NB4 (cell line): ENCODE data around the gene ZNF239.
"Not testable (repeated sequence)": the region's sequence is repeated elsewhere in the genome, so short reads cannot be mapped to it uniquely, and the experiment has no call there.

ENCODE experiments used
- DNase-seq: peaks from one replicate; pipeline ENCODE4 v3.0.0; 2010; ENCODE audit warnings: low read depth
- H3K4me3 ChIP-seq: one replicate; pipeline ENCODE4 v1.5.1; 2011; ENCODE audit warnings: mild to moderate bottlenecking, low read depth, low read length, moderate library complexity
- MYC ChIP-seq: IDR thresholded peaks from 2 replicates; pipeline ENCODE4 v1.6.1; 2011; ENCODE audit warnings: low read depth, low read length
- POLR2A ChIP-seq: IDR thresholded peaks from 2 replicates; pipeline ENCODE4 v1.6.1; 2011; ENCODE audit warnings: mild to moderate bottlenecking; ENCODE audit not compliant: insufficient read length; ENCODE audit errors: extremely low read depth
- TF ChIP-seq, protein P1 (sequence below): IDR thresholded peaks from 2 replicates; pipeline ENCODE4 v1.6.1; 2011; ENCODE audit warnings: low read depth, low read length
- TF ChIP-seq, protein P2 (sequence below): IDR thresholded peaks from one replicate; pipeline ENCODE4 v1.5.1; 2012; ENCODE audit warnings: low read depth, low read length

Gene ZNF239

GRCh38 chr10:43596546-43596945, 22.1 kb upstream of the ZNF239 start:
- no peak overlapping the region for H3K4me3 ChIP-seq
- peak; percentile 35 for DNase-seq
- no peak for TF ChIP-seq MYC
- TF ChIP-seq POLR2A: no peak
- TF ChIP-seq, protein P1, sequence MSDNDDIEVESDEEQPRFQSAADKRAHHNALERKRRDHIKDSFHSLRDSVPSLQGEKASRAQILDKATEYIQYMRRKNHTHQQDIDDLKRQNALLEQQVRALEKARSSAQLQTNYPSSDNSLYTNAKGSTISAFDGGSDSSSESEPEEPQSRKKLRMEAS: no peak

DNA sequence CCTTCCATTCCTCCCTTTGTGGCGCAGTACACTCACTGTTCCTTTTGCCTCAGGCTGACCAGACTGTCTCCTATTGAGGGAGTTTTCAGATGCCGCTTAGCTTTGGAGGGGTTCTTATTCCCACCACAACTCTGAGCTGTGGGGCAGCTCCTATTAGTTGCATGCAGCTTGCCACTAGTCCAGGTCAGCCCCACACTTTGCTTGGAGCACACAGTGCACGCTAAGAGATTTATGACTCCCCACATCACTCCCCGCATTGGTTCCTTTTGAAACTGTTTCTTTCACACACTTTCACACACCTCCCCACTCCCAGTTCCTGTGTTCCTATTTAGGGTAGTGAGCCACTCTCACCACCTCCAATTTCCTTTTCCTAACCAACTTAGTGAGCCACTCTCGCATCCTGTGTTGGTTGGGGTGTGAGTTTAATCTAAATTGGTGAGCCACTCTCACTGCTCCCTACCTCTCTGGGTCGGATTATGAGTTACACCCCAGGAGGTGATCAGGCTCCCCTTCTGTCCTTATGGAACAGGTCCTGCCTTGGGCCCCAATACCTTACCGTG, 21.4 kb upstream of the ZNF239 start:
- no peak for DNase-seq
- no peak overlapping the region for H3K4me3 ChIP-seq

DNA sequence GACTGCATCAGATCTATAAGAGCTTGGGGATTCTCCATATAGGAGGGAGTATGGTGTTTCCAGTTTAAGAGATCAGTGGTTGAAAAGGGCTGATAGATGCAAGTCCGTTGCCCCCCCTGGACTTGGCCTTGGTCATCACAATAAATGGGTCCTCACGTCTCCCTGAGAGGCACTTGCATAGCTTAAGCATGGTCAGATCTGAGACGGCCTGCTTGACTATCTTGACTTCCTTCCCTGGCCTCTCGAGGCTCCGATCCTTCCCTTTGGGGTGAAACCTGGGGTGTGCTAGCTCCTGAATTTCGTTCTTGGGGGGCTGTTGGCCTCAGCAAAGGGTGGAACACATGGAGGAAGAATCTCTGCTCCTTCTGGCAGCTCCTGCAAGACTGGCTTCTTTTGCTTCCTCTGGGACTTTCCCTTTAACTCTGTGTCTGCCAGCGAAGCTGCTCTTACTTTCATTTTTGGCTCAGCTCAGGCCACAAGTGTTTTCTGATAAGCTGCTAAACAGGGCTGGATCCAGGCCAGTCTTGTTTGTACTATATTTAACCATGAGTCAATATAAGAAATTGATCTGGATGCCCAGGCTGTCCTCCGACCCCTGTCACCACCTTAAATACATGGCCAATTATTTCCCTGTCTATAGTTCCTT, 20.7 kb upstream of the ZNF239 start:
- no peak for DNase-seq

More for the DNA sequence above, 21.4 kb upstream of the ZNF239 start:
- TF ChIP-seq POLR2A (no peak), MYC (no peak)
- TF ChIP-seq, protein P1: no peak
- TF ChIP-seq, protein P2, sequence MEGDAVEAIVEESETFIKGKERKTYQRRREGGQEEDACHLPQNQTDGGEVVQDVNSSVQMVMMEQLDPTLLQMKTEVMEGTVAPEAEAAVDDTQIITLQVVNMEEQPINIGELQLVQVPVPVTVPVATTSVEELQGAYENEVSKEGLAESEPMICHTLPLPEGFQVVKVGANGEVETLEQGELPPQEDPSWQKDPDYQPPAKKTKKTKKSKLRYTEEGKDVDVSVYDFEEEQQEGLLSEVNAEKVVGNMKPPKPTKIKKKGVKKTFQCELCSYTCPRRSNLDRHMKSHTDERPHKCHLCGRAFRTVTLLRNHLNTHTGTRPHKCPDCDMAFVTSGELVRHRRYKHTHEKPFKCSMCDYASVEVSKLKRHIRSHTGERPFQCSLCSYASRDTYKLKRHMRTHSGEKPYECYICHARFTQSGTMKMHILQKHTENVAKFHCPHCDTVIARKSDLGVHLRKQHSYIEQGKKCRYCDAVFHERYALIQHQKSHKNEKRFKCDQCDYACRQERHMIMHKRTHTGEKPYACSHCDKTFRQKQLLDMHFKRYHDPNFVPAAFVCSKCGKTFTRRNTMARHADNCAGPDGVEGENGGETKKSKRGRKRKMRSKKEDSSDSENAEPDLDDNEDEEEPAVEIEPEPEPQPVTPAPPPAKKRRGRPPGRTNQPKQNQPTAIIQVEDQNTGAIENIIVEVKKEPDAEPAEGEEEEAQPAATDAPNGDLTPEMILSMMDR: no peak

DNA sequence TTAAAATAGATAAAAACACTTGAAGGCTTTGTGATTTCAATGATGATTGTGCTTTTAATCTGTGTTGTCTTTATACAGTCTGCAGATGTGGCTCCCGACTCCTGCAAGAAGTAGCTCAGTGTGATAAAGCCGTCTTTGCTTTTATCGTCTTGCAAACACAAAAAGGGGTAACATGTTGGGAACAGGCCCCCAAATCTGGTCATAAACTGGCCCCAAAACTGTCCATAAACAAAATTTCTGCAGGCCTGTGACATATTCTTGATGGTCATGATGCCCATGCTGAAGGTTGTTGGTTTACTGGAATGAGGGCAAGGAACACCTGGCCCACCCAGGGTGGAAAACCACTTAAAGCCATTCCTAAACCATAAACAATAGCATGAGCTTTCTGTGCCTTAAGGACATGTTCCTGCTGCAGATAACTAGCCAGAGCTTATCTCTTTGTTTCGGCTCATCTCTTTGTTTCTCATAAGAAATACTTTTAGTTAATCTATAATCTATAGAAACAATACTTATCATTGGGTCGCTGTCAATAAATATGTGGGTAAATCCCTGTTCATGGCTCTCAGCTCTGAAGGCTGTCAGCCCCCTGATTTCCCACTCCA, 17.0 kb upstream of the ZNF239 start:
- no peak for DNase-seq
- H3K4me3 ChIP-seq: no peak overlapping the region
- TF ChIP-seq POLR2A: no peak

More for the DNA sequence above, 20.7 kb upstream of the ZNF239 start:
- no peak for TF ChIP-seq MYC
- no peak for TF ChIP-seq POLR2A
- TF ChIP-seq, protein P1: no peak
- TF ChIP-seq, protein P2: no peak
- H3K4me3 ChIP-seq: no peak overlapping the region

DNA sequence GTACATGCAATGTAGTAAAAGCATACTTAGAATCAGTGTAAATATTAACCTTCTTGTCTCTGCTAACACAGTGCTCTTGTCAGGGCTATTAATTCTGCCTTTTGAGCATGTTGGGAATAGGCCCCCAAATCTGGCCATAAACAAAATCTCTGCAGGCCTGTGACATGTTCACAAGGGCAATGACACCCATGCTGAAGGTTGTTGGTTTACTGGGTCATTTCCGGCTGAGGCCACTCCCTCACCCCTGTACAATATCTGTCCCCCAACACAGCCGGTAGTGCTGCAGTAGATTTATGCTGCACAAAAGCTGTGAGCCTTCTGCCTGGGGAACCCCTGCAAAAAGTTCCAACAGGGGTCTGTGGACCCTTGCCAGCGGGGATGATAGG, 12.3 kb upstream of the ZNF239 start:
- not testable (repeated sequence) for DNase-seq, H3K4me3 ChIP-seq

- H3K4me3 ChIP-seq: no peak overlapping the region
These were observed 11.7 kb upstream of the ZNF239 start for GRCh38 chr10:43585981-43586729.

More at GRCh38 chr10:43585981-43586729, 11.7 kb upstream of the ZNF239 start:
- TF ChIP-seq, protein P2: no peak
- TF ChIP-seq POLR2A (no peak), MYC (no peak)
- TF ChIP-seq, protein P1: no peak
- no peak for DNase-seq
